Panc1 (cell line): ENCODE data around the gene PDS5B. TPM values are rescaled to one million over a fixed set of nuclear protein-coding genes. Genes with fewer than 3 reads are reported as not detected.

Source experiments
- ATAC-seq: fragments of 200-7000 bp; cut with Tn5 transposase; 2 replicates; pipeline ENCODE4 v1.9.1; 2020; ENCODE audit warnings: mild to moderate bottlenecking, moderate library complexity
- BruUV-seq: library from RNA; stranded (reverse); fragments of 400-500 nt; replicated peaks from 2 replicates; lab custom pipeline; 2021; lab: Mats Ljungman, UMichigan
- CTCF ChIA-PET: fragments of 300-600 bp; sonication (Branson Sonifier 250); formaldehyde crosslinking; loops from one replicate; lab custom pipeline; 2022; ENCODE audit warnings: antibody characterized with exemption; lab: Charles Lee
- POLR2A ChIA-PET: fragments of 300-600 bp; sonication (Branson Sonifier 250); formaldehyde crosslinking; loops from one replicate; lab custom pipeline; 2022; ENCODE audit warnings: antibody characterized with exemption; lab: Charles Lee
- DNase-seq: peaks from one replicate; pipeline ENCODE4 v3.0.0-alpha.2; 2010; ENCODE audit warnings: low read depth, low spot score
- H3K27ac ChIP-seq: 2 replicates; pipeline ENCODE4 v1.5.1; 2011; ENCODE audit warnings: mild to moderate bottlenecking, low read length, inconsistent platforms
- H3K27me3 ChIP-seq: fragments of 200-500 bp; sonication (Bioruptor generic); 2 replicates; pipeline ENCODE4 v1.6.0; 2014; ENCODE audit warnings: low read length, inconsistent platforms; ENCODE audit not compliant: control insufficient read depth, insufficient read depth
- H3K36me3 ChIP-seq: fragments of 200-500 bp; sonication (Bioruptor generic); 2 replicates; pipeline ENCODE4 v1.5.1; 2014; ENCODE audit warnings: inconsistent platforms, mild to moderate bottlenecking, low read length, moderate library complexity; ENCODE audit not compliant: control insufficient read depth, insufficient read depth
- H3K4me1 ChIP-seq: 2 replicates; pipeline ENCODE4 v1.5.1; 2011; ENCODE audit warnings: inconsistent platforms, mild to moderate bottlenecking, low read length, moderate library complexity; ENCODE audit not compliant: control insufficient read depth, insufficient read depth
- H3K4me3 ChIP-seq, 2 experiments: 2 replicates each; pipeline ENCODE4 v1.5.1; 2011 to 2012; ENCODE audit warnings: low read depth in 2 of 2, low read length in 2 of 2, mild to moderate bottlenecking in 2 of 2, inconsistent platforms in 1 of 2, moderate library complexity in 1 of 2
- H3K9me3 ChIP-seq: fragments of 200-500 bp; sonication (Bioruptor generic); 2 replicates; pipeline ENCODE4 v1.5.1; 2014; ENCODE audit warnings: low read depth, mild to moderate bottlenecking, inconsistent platforms, low read length, moderate library complexity; ENCODE audit not compliant: control insufficient read depth, insufficient read depth
- CTCF ChIP-seq: fragments of 450-650 bp; IDR thresholded peaks from 2 replicates; pipeline ENCODE4 v1.5.1; 2017; ENCODE audit warnings: mild to moderate bottlenecking
- POLR2AphosphoS5 ChIP-seq: IDR thresholded peaks from 2 replicates; pipeline ENCODE4 v1.6.1; 2012; ENCODE audit warnings: mild to moderate bottlenecking, low read depth, low read length, moderate library complexity
- SIN3A ChIP-seq: IDR thresholded peaks from 2 replicates; pipeline ENCODE4 v1.6.1; 2012; ENCODE audit warnings: low read depth, mild to moderate bottlenecking, low read length, moderate library complexity, borderline replicate concordance; ENCODE audit not compliant: insufficient read depth
- TCF7L2 ChIP-seq: IDR thresholded peaks from 2 replicates; pipeline ENCODE4 v1.6.1; 2011; ENCODE audit warnings: mild to moderate bottlenecking, low read depth, low read length, inconsistent platforms
- in situ Hi-C: cut with HindIII; loops from 2 replicates; pipeline ENCODE4 v1.10.0; 2016; ENCODE audit warnings: low sequenced_read_pairs, low pct_unique_long_range_greater_than_20kb
- intact Hi-C: fragments of 100-400 bp; cut with micrococcal nuclease; formaldehyde crosslinking; loops from one replicate; pipeline ENCODE4 v1.10.0; 2022; ENCODE audit not compliant: unreplicated experiment
- total RNA-seq: library from RNA; stranded (reverse); gene quantifications from one replicate; pipeline ENCODE4 v1.2.1, GENCODE V29; 2021; ENCODE audit not compliant: unreplicated experiment
- TF ChIP-seq, protein P1 (sequence below), 2 experiments: IDR thresholded peaks; 2 replicates each; pipeline ENCODE4 v1.6.1; 2011 to 2012; ENCODE audit warnings: low read depth in 2 of 2, control low read depth in 1 of 2, low read length in 1 of 2, mild to moderate bottlenecking in 1 of 2, moderate library complexity in 1 of 2; ENCODE audit not compliant: insufficient read depth in 1 of 2

The PDS5B gene
- total RNA-seq, 1 experiment from 2014 or later: 33.9 TPM

DNA sequence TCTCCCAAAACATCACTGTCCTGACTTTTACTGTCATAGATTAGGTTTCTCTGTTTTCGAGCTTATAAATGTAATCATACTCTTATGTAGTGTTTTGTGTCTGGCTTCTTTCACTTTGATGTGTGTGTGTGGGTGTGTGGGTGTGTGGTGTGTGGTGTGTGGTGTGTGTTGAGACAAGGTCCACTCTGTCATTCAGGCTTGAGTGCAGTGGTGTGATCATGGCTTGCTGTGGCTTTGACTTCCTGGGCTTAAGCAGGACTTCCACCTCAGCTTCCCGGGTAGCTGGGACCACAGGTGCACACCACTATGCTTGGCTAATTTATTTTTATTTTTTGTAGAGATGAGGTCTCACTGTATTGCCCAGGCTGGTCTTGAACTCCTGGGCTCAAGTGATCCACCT is 59.6 kb downstream of the PDS5B start:
- BruUV-seq: no TSS peak
- ChIA-PET POLR2A (no interaction called here), CTCF (no interaction called here)
- TF ChIP-seq TCF7L2: no peak
- TF ChIP-seq, protein P1, sequence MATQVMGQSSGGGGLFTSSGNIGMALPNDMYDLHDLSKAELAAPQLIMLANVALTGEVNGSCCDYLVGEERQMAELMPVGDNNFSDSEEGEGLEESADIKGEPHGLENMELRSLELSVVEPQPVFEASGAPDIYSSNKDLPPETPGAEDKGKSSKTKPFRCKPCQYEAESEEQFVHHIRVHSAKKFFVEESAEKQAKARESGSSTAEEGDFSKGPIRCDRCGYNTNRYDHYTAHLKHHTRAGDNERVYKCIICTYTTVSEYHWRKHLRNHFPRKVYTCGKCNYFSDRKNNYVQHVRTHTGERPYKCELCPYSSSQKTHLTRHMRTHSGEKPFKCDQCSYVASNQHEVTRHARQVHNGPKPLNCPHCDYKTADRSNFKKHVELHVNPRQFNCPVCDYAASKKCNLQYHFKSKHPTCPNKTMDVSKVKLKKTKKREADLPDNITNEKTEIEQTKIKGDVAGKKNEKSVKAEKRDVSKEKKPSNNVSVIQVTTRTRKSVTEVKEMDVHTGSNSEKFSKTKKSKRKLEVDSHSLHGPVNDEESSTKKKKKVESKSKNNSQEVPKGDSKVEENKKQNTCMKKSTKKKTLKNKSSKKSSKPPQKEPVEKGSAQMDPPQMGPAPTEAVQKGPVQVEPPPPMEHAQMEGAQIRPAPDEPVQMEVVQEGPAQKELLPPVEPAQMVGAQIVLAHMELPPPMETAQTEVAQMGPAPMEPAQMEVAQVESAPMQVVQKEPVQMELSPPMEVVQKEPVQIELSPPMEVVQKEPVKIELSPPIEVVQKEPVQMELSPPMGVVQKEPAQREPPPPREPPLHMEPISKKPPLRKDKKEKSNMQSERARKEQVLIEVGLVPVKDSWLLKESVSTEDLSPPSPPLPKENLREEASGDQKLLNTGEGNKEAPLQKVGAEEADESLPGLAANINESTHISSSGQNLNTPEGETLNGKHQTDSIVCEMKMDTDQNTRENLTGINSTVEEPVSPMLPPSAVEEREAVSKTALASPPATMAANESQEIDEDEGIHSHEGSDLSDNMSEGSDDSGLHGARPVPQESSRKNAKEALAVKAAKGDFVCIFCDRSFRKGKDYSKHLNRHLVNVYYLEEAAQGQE (IDR thresholded peaks at IDR 0.05; ENCODE audit: insufficient read depth in 1 of 2, low read depth in 2 of 2, low read length in 1 of 2): no peak
- TF ChIP-seq CTCF: no peak
- no peak for TF ChIP-seq POLR2AphosphoS5
- TF ChIP-seq SIN3A: no peak
- Histone ChIP-seq H3K36me3 (no peaks in the 10 kb centered on the region), H3K4me1 (peaks cover 16% of the 10 kb centered on the region), H3K27me3 (no peaks in the 10 kb centered on the region), H3K9me3 (no peaks in the 10 kb centered on the region), H3K4me3 (no peak overlapping the region), H3K27ac (no peak overlapping the region)
- DNase-seq (no peak), ATAC-seq (no peak)
- intact Hi-C loops: no loop called here
- in situ Hi-C loops: no loop called here

- Histone ChIP-seq H3K27me3 (no peaks in the 10 kb centered on the region), H3K36me3 (no peaks in the 10 kb centered on the region), H3K4me3 (no peak overlapping the region), H3K4me1 (peaks cover 5% of the 10 kb centered on the region), H3K27ac (no peak overlapping the region), H3K9me3 (no peaks in the 10 kb centered on the region)
- no TSS peak for BruUV-seq
- no peak for DNase-seq
- TF ChIP-seq SIN3A (no peak), CTCF (0 out of 2 replicates have a peak, but pooled peaks have one; percentile 6)
- ATAC-seq: no peak
- POLR2A ChIA-PET: no interaction called here
- CTCF ChIA-PET: no interaction called here
- intact Hi-C loops (no loop called here), in situ Hi-C loops (no loop called here)
These were observed 61.7 kb downstream of the PDS5B start for GRCh38 chr13:32647926-32648325.
